A673 (cell line): ENCODE data around the gene PHACTR3. TPM values are rescaled to one million over a fixed set of nuclear protein-coding genes. Genes with fewer than 3 reads are reported as not detected.

ENCODE experiments used
- BruUV-seq: library from RNA; stranded (reverse); fragments of 400-500 nt; replicated peaks from 2 replicates; lab custom pipeline; 2021; lab: Mats Ljungman, UMichigan
- CTCF ChIA-PET: fragments of 300-600 bp; sonication (Branson Sonifier 250); formaldehyde crosslinking; loops from one replicate; lab custom pipeline; 2022; ENCODE audit warnings: antibody characterized with exemption; lab: Charles Lee
- POLR2A ChIA-PET: fragments of 300-600 bp; sonication (Branson Sonifier 250); formaldehyde crosslinking; loops from one replicate; lab custom pipeline; 2022; ENCODE audit warnings: antibody characterized with exemption; ENCODE audit not compliant: low non-redundant PET; lab: Charles Lee
- DNase-seq: peaks from one replicate; pipeline ENCODE4 v3.0.0-alpha.2; 2015; ENCODE audit warnings: low spot score
- H3K27ac ChIP-seq: fragments of 200-600 bp; sonication (generic); 2 replicates; pipeline ENCODE4 v1.5.1; 2016; ENCODE audit warnings: mixed run types, low read depth, mild to moderate bottlenecking, mixed read lengths, antibody characterized with exemption, low read length; ENCODE audit not compliant: poor library complexity, severe bottlenecking
- H3K27me3 ChIP-seq: fragments of 200-600 bp; sonication (generic); replicated peaks from 2 replicates; pipeline ENCODE4 v1.6.1; 2017; ENCODE audit warnings: mixed run types, low read depth, mild to moderate bottlenecking, mixed read lengths, antibody characterized with exemption, low read length; ENCODE audit not compliant: insufficient read depth, poor library complexity
- H3K36me3 ChIP-seq: fragments of 200-600 bp; sonication (generic); 2 replicates; pipeline ENCODE4 v1.6.1; 2016; ENCODE audit warnings: mixed run types, mild to moderate bottlenecking, mixed read lengths, antibody characterized with exemption, low read length; ENCODE audit not compliant: insufficient read depth, poor library complexity, severe bottlenecking
- H3K4me1 ChIP-seq: fragments of 200-600 bp; sonication (generic); 2 replicates; pipeline ENCODE4 v1.6.1; 2017; ENCODE audit warnings: mixed run types, mild to moderate bottlenecking, mixed read lengths, antibody characterized with exemption, low read length; ENCODE audit not compliant: insufficient read depth, poor library complexity, severe bottlenecking
- H3K4me3 ChIP-seq: fragments of 200-600 bp; sonication (generic); 2 replicates; pipeline ENCODE4 v1.5.1; 2016; ENCODE audit warnings: low read depth, mixed run types, mild to moderate bottlenecking, mixed read lengths, low read length; ENCODE audit not compliant: poor library complexity, severe bottlenecking
- H3K9me3 ChIP-seq: fragments of 200-600 bp; sonication (generic); 2 replicates; pipeline ENCODE4 v1.6.1; 2016; ENCODE audit warnings: mixed run types, low read depth, mild to moderate bottlenecking, mixed read lengths, antibody characterized with exemption, low read length; ENCODE audit not compliant: poor library complexity, severe bottlenecking
- CTCF ChIP-seq: fragments of 300-800, 200-600 bp; sonication (generic); conservative IDR thresholded peaks from 2 replicates; pipeline ENCODE4 v1.5.1; 2017; ENCODE audit warnings: low read depth, mild to moderate bottlenecking, antibody characterized with exemption, low read length, moderate library complexity, mixed read lengths
- EZH2 ChIP-seq: fragments of 200-600 bp; sonication (generic); IDR thresholded peaks from 2 replicates; pipeline ENCODE4 v1.6.1; 2017; ENCODE audit warnings: borderline replicate concordance, low read depth, mild to moderate bottlenecking, mixed read lengths, antibody characterized with exemption, low read length; ENCODE audit not compliant: poor library complexity, severe bottlenecking
- intact Hi-C: fragments of 100-400 bp; cut with micrococcal nuclease; formaldehyde crosslinking; loops from one replicate; pipeline ENCODE4 v1.10.0; 2022; ENCODE audit not compliant: unreplicated experiment
- total RNA-seq: library from RNA; stranded (reverse); gene quantifications from 2 replicates; pipeline ENCODE4 v1.2.3, GENCODE V29; 2021

Gene PHACTR3
- total RNA-seq, 1 experiment from 2014 or later = 0.17 TPM

- CTCF ChIA-PET = no interaction called here
- TF ChIP-seq CTCF (no peak), EZH2 (no peak)
- DNase-seq = no peak
These were observed 202.2 kb downstream of the PHACTR3 start for GRCh38 chr20:59806578-59806975.

DNA sequence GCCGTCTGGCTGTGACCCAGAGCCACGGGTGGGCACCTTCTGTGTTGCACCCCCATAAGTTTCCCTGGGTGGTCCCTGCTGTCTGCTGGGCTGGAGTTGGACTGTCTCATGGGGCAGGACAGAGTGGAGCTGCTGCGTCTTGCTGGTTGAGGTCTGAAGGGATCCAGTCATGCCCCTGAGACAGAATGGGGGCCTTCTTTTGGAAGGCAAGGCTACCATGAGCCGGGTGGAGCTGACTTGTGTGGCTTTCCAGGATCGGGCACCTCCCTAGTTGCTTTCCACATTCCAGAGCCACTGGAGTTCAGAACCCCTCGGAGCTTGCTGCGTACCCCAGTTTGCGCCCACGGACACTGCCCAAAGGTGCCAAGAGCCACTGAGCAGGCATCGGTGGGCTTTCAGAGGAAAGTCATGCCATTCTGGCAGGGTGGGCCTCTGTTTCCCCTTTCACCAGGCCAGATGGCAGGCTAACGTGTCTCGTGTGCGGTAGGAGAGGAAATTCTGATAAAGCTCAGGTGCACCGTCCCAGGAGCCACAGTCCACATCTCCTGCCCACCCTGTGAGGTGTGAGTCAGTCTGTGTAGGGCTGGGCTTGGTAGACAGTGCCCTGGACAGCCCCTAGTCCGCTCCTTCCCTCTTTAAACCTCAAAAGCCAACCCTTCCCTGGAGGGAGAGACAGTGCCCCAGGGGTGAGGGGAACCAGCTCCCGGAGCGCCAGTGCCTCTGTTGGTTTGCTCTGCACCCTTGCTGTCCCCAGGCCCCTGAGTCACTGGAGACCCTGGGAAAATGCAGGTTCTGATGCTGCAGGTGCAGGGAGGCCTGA lies 203.8 kb downstream of the PHACTR3 start:
- no peak for TF ChIP-seq EZH2
- TF ChIP-seq CTCF = no peak
- Histone ChIP-seq H3K36me3 (no peaks in the 10 kb centered on the region), H3K4me3 (no peak overlapping the region), H3K9me3 (no peaks in the 10 kb centered on the region), H3K27ac (no peak overlapping the region), H3K4me1 (no peaks in the 10 kb centered on the region), H3K27me3 (no peaks in the 10 kb centered on the region)
- DNase-seq = no peak
- ChIA-PET POLR2A (no interaction called here), CTCF (no interaction called here)
- BruUV-seq = no TSS peak
- intact Hi-C loops = no loop called here

More at GRCh38 chr20:59806578-59806975, 202.2 kb downstream of the PHACTR3 start:
- no TSS peak for BruUV-seq
- H3K9me3 ChIP-seq = no peaks in the 10 kb centered on the region
- intact Hi-C loops = no loop called here
- no peaks in the 10 kb centered on the region for H3K36me3 ChIP-seq
- no peak overlapping the region for H3K27ac ChIP-seq
- H3K27me3 ChIP-seq = no peaks in the 10 kb centered on the region
- POLR2A ChIA-PET = no interaction called here
- H3K4me1 ChIP-seq = no peaks in the 10 kb centered on the region
- H3K4me3 ChIP-seq = no peak overlapping the region

DNA sequence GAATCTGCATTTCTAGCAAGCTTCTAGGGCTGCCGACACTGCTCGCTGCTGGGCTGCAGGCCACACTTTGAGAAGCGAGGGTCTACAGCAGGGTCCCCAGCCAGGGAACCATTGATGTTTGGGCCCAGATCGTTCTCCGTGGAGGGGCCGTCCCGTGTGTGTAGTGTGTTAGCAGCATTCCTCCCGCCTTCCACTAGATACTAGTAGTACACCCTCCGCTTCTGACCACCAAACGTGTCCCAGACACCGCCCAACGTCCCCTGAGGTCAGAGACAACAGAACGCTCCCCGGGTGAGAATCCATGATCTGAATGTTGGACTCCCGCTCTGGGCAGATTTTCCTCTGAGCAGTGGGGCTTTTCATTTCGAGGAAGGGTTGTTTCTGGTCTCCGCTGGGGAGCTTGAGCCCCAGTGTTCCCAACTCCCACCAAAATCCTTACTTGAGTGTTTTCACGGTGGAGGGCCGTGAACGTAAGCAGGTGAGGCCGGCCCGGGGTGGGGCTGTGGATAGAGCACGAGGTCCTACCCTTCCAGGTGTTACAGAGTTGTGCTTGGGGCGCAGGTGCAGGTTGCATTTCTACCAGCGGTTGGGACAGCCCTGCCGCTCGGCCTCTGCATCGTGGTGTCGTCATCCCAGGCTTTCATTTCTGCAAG lies 204.5 kb downstream of the PHACTR3 start:
- TF ChIP-seq CTCF = no peak
- no peak for TF ChIP-seq EZH2
- CTCF ChIA-PET = no interaction called here
- Histone ChIP-seq H3K4me3 (no peak overlapping the region), H3K27ac (no peak overlapping the region), H3K36me3 (no peaks in the 10 kb centered on the region), H3K4me1 (no peaks in the 10 kb centered on the region), H3K9me3 (no peaks in the 10 kb centered on the region), H3K27me3 (no peaks in the 10 kb centered on the region)
- no TSS peak for BruUV-seq
- POLR2A ChIA-PET = no interaction called here
- intact Hi-C loops = no loop called here
- DNase-seq = no peak
